Medulla oblongata (tissue), 1 donor: ENCODE data around the gene SFXN3.
"Not testable (repeated sequence)": the region's sequence is repeated elsewhere in the genome, so short reads cannot be mapped to it uniquely, and the experiment has no call there.

Experiments used
- DNase-seq: peaks from one replicate; pipeline ENCODE4 v3.0.0-alpha.2; 2015; ENCODE audit errors: extremely low spot score

The SFXN3 gene

GRCh38 chr10:101015582-101015973 is 15.5 kb upstream of the SFXN3 start:
- no peak for DNase-seq

- no peak for DNase-seq
These were observed 14.2 kb upstream of the SFXN3 start for GRCh38 chr10:101016814-101017213.

GRCh38 chr10:101018118-101018599 is 12.9 kb upstream of the SFXN3 start:
- DNase-seq, result no peak

- DNase-seq, result peak; percentile 85
These were observed 12.2 kb upstream of the SFXN3 start for GRCh38 chr10:101018600-101019439.

- DNase-seq, result no peak
These were observed 11.7 kb upstream of the SFXN3 start for GRCh38 chr10:101019440-101019703.

GRCh38 chr10:101020427-101021075 is 10.5 kb upstream of the SFXN3 start:
- no peak for DNase-seq

GRCh38 chr10:101021239-101021638 is 9.8 kb upstream of the SFXN3 start:
- DNase-seq, result no peak

- no peak for DNase-seq
These were observed 9.3 kb upstream of the SFXN3 start for GRCh38 chr10:101021692-101022251.

- DNase-seq, result no peak
These were observed 7.9 kb upstream of the SFXN3 start for GRCh38 chr10:101022967-101023705.

- DNase-seq, result no peak
These were observed 3.8 kb upstream of the SFXN3 start for GRCh38 chr10:101027106-101027720.

- DNase-seq, result no peak
These were observed 2.3 kb upstream of the SFXN3 start for GRCh38 chr10:101028446-101029337.

- DNase-seq, result no peak
These were observed 1.3 kb upstream of the SFXN3 start for GRCh38 chr10:101029520-101030295.

- no peak for DNase-seq
These were observed 422 bp upstream of the SFXN3 start for GRCh38 chr10:101030496-101031127.

GRCh38 chr10:101031796-101032636 is 982 bp downstream of the SFXN3 start:
- DNase-seq, result peak; percentile 92

GRCh38 chr10:101032637-101033224 is 1.7 kb downstream of the SFXN3 start:
- DNase-seq, result peak; percentile 71

- DNase-seq, result no peak
These were observed 2.2 kb downstream of the SFXN3 start for GRCh38 chr10:101033276-101033675.

GRCh38 chr10:101034404-101034803 is 3.4 kb downstream of the SFXN3 start:
- DNase-seq, result not testable (repeated sequence)

- DNase-seq, result no peak
These were observed 4.3 kb downstream of the SFXN3 start for GRCh38 chr10:101035314-101035713.
